GM11168 (cell line): ENCODE data around the gene ARHGAP24.

Source experiments
- in situ Hi-C: fragments of 300-500 bp; cut with MboI; formaldehyde crosslinking; loops from one replicate; pipeline ENCODE4 v1.12.0; 2022; ENCODE audit warnings: low sequenced_read_pairs; ENCODE audit not compliant: unreplicated experiment

The ARHGAP24 gene

DNA sequence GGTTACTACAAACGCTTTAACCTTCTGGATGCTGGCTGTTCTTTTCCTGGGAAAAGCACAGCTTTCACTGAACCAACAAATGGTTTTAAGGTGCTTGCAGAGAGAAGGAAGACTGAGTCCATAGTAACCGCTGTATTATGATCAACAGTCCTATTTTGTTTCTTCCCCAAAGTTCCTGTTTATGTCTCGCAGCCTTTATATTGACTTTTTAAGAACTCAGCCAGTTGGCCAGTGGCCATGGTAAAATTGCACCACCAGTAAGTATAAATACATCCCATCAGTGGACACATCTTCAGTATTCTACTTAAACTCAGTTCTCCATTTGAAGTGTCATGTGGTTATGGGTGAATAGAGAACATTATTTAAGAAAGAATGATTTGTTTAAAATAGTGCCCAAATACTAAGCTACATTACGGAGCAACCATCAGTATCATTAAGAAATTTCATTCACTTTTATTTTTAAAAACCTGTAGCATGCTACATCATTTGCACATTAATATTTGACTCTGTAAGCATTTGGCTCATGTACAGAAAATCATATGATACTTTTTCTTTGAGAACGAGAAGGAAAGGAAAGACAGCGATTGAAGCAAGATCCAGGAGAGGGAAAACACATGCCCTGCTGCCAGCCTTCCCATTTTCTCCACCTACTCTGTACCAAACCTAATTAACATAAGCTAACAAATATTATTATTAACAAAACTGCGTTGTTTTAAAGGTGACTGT is 287.0 kb downstream of the ARHGAP24 start:
- in situ Hi-C loops: no loop called here

DNA sequence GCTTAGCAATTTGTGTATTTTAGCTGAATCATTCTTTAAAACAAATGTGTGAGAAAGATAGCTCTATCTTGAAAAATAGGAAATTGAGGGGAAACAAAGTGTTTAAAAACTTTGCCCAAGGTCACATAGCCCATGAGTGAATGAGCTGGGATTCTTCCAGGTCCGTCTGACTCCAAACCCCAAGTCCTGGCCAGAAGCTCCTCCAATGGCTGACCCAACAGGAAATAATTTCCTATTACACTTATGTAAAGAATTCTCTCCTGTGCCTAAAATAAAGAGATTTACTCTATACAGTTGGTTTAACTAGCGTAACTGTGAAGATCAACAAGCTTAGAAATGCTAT is 287.6 kb downstream of the ARHGAP24 start:
- in situ Hi-C loops: no loop called here

DNA sequence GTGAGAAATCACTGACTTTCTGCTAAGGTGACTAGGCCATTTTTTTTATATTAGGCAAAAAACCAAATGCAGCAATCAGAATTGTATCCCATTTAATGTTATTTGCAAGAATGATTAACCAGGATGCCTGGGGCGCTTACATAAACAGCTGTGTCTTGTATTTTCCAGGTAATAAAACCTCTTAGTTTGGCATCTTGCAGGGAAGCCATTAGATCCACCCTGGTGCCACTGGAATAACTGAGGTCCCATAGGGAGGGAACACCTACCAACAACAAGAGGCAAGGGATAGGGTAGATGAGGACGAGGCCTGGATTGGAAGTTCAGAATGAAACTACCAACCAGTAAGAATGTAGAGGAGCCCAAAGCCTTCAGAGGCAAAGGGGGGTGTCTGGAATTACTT is 288.3 kb downstream of the ARHGAP24 start:
- in situ Hi-C loops: no loop called here

DNA sequence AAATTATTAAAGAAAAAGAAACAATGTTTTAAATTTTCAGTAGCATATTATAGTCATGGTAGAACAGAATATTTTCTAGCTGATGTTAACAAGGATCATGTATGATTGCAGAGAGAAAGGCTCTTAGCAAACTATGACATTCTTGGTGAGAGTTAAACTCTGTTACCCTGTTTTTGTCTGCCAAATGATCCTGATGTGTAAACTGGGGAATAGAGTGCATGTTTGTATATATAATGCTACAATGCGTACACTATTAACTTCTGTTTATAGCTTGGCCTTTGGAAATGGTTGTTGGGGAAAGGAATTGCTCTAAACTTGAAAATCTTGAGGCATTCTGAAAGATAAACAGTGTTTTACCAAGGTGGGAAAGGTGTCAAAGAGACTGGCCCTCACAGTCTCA is 292.7 kb downstream of the ARHGAP24 start:
- in situ Hi-C loops: no loop called here

DNA sequence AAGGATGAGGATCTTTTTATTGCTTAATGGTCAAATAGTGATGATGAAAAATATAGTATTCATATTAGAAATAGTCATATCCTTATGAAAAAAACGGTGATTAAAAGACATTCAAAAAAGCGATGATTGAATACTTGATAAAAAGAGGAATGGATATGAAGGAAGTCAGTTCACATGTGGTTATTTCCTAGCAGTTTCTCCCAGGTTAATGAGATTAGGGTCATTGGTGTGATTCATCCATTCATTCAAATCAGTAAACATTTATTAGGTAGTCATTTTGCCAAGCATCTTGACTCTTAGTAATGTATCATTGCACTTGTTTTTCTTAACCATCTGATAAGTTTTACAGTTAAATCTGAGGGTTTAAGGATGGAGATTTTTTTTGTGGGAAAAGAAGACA is 294.1 kb downstream of the ARHGAP24 start:
- in situ Hi-C loops: no loop called here

DNA sequence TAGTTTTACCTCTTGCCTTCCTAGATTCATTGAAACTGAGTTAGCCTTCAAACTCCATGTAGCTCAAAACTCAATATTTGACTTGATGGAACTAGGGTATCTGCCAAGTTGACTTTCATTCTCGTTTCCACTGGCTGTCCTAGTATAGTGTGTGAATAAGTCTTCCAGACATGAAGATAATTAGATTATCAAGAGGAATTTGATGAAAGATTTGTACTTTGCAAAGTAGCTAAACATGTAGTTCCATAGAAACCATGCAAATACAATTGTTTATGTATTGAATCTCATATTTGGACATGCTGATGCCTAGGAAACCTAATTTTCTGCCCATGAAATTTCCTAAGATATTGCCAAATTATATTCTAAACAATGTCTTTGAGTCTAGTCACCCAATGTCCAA is 297.5 kb downstream of the ARHGAP24 start:
- in situ Hi-C loops: no loop called here

DNA sequence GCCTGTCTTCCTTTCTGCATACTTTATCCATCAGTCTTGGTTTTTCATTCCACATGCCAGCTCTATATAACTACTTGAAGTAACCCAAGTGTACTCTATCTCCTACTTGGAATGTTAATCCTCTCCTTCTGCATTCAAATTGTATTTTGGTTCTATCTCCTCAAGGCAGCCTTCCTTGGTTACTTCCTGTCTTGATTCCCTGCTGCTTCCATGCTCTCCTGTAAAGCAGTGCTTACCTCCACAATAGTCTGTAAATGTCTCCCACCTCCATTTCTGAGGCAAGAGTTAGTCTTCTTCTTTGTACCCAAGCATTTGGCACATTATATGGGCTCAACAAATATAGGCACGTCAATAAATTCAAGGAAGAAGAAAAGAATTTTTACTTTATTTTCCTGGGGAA is 298.4 kb downstream of the ARHGAP24 start:
- in situ Hi-C loops: no loop called here

DNA sequence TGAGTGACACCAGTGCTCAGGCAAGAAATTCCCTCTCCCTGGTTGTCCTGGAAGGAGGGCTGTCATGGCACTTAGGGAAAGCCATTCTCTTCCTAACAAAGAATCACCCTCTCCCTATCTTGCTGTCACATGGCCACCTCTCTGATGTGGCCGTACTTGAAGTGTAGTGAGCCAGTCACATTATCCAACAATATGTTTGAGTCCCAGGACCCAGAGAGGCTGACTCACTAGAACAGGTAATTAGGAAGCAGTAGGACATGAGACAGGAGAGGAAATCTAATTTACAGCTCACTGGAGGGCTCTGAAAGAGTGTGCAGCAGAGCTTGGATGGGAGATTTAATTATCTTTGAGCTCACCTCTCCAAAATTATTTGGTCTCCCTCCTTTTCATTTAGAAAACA is 299.1 kb downstream of the ARHGAP24 start:
- in situ Hi-C loops: no loop called here

DNA sequence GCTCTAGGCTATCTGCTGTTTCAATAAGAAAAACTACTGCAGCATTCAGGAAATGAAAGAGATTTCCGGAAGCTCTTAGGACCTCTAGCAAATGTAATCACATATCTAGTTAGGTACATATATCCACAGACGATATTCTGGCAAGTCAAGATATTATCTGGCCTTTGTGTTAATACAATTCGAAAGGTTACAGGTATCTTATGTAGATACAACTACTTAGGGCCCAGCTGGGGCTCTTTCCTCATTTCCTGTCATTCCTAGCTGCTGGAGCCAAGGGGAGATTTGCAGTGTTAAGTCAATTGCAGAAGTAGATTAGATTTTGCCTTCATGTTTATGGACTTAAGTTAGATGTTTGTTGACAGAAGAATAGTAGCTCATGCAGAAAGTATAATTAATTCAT is 299.5 kb downstream of the ARHGAP24 start:
- in situ Hi-C loops: no loop called here

DNA sequence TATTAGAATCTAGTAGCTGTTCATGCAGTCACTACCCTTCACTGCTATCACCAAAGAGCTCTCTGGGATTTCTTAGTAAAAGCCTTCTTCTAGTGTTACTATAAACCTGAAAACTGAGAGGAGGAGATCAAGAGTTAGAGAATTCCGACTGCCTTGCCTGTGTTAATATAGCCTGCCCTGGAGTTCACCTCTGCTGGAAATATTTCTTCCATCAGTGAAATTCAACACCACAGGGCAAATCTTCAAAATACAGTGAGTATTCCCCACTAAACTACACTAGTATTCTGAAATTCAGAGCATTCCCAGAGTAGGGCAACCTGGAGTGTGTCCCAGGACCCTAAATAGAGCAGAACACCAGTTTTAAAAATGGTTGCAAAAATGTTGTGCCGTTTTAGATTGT is 301.1 kb downstream of the ARHGAP24 start:
- in situ Hi-C loops: no loop called here

DNA sequence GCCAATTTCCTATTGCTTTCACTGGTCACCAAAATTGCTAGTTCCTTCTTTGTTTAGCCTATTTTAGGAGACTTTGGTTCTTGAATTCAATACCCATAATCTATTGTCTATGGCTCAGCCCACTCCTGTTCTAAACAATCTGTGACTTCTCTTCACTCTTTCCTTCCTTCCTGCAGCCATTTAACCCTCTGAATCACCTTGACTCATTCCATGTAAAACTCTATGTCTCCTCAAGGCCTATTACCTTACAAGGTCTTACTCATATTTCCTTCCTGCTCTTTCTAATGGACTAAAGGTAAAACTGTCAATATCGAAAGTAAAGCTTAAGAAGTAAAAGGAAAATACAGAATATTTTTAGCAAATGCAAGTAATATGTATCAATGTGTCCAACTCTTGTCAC is 301.6 kb downstream of the ARHGAP24 start:
- in situ Hi-C loops: no loop called here

DNA sequence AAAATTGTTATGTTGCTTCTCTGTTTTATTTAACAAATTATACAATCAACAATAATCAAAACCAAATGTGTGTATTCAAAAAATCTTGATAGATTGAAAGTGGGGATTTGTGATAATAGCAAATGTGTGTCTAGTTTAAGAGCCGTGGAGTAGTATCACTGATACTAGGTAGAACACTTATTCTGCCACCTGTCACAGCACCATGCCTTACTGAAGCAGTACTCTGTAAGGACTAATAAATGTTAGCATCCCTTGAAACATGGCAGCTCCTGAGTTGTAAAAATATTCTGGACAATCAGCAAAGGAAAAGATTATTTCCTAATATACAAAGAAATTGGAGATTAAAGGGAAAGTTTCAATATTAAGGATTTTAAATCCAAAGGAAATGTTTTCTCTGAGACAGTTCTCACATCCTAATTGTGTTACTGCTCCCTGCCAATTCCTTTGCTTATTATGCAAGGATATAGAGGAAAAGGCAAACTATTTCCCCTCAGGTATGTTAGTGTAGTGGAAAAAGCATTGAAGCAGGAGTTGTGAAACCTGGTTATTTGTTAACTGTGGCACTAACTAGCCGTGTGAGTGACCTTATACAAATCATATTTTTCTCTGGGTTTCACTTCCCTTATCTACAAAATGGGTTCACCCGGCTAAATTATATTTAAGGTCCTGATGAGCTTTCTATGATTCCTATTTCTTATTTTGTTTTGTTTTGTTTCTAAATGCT is 303.1 kb downstream of the ARHGAP24 start:
- in situ Hi-C loops: no loop called here

DNA sequence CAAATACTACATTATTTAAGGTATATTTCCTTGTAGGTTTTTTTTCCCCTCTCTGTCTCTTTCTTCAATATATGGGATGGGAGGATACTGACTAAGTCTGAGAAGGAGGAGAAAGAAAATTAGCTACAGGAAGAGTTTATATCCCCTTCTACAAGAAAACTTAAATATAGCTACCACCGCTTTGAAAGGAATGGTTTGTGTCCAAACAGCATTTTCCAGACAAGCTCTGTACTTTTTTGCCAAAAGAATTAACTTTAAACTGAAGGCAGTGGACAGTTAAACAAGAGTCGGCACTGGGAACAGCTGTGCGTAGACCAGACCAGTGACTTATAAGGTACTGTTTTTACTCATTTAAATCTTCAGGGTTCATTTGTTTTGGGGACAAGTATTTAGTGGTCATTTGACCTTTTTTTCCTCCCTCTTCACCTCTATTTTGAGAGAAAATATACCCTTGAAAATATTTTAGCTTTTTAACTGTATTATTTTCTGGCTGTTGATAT is 303.7 kb downstream of the ARHGAP24 start:
- in situ Hi-C loops: no loop called here

DNA sequence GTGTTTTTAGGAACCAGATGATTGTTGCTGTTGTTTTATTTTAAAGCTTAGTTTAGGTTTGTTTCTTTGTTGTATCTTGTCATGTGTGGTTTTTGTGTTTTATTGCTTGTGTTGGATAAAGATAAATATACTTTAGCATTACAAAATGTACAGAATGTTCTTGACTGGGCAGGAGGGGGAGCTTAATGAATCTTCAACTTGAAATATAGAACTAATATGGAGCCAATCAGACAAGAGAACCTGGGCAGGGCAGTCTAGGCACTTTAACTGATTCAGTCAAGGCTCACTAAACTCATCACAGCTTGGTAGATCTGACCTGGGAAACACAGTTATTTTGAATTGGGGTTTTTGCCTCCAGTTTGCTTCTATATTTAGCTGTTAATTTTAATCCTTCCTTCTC is 304.2 kb downstream of the ARHGAP24 start:
- in situ Hi-C loops: no loop called here

DNA sequence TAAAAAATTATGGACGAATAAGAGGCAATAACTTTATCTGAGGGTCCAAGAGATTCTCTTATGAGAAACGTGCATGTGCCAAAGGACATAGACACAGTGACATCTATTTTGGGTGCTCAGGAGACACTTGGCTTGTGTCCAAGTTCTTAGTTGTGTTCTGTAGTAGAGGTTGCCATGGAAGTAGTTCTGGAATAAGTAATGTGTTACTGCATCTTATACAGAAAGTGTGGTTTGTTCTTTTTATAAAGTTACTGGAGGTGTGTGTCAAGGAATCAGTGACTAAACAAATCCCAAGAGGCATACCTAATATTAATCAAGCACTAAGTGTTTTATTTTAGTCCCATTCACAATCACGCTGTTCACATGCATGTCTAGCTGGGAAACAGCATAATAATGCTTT is 305.7 kb downstream of the ARHGAP24 start:
- in situ Hi-C loops: no loop called here

DNA sequence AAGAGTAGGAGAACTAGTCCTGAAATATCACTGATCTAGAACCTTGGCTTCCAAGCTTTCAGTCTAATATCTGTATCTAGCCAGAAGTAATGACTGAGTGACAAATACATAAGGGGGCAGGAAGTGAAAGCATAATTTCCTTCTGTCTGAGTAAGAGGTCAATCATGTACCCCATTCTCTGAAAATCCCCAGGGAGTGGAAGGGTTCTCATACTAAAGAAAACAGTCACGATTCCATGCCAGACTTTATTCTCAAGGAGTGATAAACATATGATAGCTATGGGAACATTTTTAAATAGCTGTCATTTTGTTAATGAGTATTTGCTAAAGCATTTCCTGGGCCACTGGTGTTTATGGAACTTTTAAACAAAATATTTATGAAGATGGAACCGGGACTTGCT is 308.5 kb downstream of the ARHGAP24 start:
- in situ Hi-C loops: no loop called here

DNA sequence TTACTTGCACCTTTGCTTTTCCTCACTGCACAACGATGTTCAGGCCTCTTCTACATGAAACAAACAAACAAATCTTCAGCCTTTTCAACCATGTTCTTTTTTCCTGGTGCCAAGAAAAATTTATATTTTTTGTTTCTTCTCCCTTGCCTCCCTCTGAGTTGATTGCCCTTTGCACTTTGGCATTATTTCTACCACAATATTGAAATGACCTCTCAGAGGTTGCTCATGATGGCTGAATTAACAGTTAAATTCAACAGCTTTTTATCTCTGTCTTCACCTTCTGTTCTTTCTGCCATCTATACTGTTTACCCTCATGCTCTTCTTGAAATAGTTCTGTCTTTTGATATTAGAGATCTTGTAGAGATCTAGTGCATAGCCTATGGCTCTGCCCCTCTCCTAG is 308.9 kb downstream of the ARHGAP24 start:
- in situ Hi-C loops: no loop called here

DNA sequence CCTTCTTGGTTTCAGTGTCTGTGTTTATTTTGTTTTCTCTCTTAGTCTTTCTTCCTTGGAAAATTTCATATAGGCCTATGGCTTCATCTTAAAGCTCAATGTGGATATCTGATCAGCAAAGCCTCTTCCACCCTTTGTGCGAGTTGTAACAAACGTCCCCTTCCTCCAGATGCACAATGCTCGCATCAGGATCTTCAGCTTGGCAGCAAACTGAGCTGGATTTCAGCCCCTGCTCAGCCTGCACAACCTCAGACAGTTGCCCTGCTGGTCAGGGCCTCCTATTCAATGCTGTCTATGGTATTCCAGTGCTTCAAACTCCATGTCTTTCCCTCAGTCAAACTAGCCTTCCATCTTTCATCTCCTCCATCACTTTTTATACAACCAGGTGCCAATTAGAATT is 309.4 kb downstream of the ARHGAP24 start:
- in situ Hi-C loops: no loop called here

DNA sequence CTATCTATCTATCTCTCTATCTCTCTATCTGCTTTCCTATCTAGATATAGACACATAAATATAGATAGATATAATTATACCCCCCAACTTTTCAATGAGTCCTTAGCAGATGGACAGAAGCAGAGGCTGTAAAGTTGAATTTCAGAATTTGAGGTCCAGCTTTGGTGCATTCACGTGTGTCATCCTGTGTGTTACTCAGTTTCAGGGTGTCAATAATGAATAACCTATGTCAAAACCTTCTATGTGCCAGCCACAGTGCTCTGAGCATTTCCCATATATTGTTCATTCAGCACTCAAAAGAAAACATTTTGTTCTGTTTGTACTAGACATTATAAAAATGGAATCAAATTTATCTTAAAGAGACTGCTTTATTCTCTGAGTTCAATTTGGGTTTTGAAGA is 310.0 kb downstream of the ARHGAP24 start:
- in situ Hi-C loops: no loop called here

DNA sequence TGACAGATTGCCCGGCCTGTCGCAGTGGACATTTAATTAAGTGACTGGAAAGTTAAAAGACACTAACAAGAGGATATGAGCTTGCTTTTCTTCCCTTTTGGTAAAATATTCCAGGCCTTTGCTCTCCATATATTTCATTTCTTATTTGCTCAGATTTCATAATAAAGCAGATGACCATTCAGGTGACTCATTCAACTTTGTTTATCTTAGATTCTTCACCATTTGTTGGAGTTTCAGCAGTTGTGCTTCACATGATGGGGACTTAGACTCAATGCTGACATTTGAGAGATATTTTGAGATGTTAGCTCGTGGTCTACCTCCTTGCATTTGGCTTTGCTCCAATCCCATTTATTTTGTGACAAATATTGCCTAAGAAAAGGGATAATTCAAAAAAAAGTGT is 312.2 kb downstream of the ARHGAP24 start:
- in situ Hi-C loops: no loop called here

DNA sequence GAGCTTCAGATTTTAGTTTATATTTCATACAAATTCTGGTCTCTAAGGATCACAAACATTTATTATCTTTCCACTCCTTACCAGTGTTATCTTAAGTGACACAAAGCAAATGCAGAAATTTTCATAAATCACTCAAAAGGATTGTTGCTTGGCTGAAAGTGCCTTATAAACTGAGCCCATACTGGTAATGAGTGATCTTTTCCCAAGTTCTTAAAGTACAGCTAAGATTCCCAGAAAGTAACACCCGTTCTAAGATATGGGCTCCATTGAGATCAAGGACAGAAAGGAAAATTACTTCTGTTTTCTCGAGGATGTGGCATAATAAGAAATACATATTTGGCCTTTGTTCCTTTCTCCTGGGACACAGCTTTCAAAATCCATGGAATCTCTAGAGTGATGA is 313.7 kb downstream of the ARHGAP24 start:
- in situ Hi-C loops: no loop called here

DNA sequence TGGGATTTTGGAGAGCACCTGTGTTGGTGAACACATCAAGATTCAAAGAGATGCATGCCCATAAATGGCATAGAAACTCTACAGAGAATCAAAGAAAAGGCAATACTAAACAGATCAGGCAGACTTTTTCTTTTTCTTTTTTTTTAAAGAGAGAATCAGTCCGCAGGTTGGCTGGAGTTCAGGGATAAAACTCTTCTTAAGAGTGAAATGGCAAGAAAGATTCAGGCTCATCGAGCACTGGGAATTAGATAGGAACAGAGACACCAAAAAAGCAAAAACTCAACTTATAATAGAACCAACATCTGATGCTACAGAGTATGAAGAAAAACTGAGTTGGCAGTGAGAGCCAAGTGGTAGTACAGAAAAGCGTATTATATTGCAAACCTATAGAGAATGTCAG is 314.3 kb downstream of the ARHGAP24 start:
- in situ Hi-C loops: no loop called here
